ENCODE measurements around the gene PCCA.
"Not testable (repeated sequence)": the region's sequence is repeated elsewhere in the genome, so short reads cannot be mapped to it uniquely, and the experiment has no call there.

PCCA gene

GRCh38 chr13:100247937-100248336, 159.0 kb downstream of the PCCA start:
- DNase-seq, result no peak

- DNase-seq, result no peak
These were observed 165.1 kb downstream of the PCCA start for GRCh38 chr13:100254002-100254401.

GRCh38 chr13:100262404-100262803, 173.5 kb downstream of the PCCA start:
- no peak for DNase-seq

- no peak for DNase-seq
These were observed 177.1 kb downstream of the PCCA start for GRCh38 chr13:100266026-100266425.

GRCh38 chr13:100269837-100270236, 180.9 kb downstream of the PCCA start:
- no peak for DNase-seq

- no peak for DNase-seq
These were observed 184.2 kb downstream of the PCCA start for GRCh38 chr13:100273138-100273537.

GRCh38 chr13:100273552-100273951, 184.7 kb downstream of the PCCA start:
- DNase-seq, result no peak

GRCh38 chr13:100274942-100275506, 186.1 kb downstream of the PCCA start:
- no peak for DNase-seq

GRCh38 chr13:100275746-100276145, 186.9 kb downstream of the PCCA start:
- DNase-seq, result no peak

GRCh38 chr13:100280681-100281080, 191.8 kb downstream of the PCCA start:
- DNase-seq, result no peak

GRCh38 chr13:100282306-100282705, 193.4 kb downstream of the PCCA start:
- DNase-seq, result not testable (repeated sequence)

- no peak for DNase-seq
These were observed 201.4 kb downstream of the PCCA start for GRCh38 chr13:100290165-100290801.

- DNase-seq, result no peak
These were observed 202.7 kb downstream of the PCCA start for GRCh38 chr13:100291624-100292023.

GRCh38 chr13:100297413-100297812, 208.5 kb downstream of the PCCA start:
- no peak for DNase-seq

- no peak for DNase-seq
These were observed 209.3 kb downstream of the PCCA start for GRCh38 chr13:100298116-100298681.

GRCh38 chr13:100298691-100299090, 209.8 kb downstream of the PCCA start:
- DNase-seq, result no peak

GRCh38 chr13:100300243-100300642, 211.3 kb downstream of the PCCA start:
- DNase-seq, result no peak

GRCh38 chr13:100300708-100301107, 211.8 kb downstream of the PCCA start:
- DNase-seq, result no peak

GRCh38 chr13:100301418-100301817, 212.5 kb downstream of the PCCA start:
- no peak for DNase-seq

- no peak for DNase-seq
These were observed 213.5 kb downstream of the PCCA start for GRCh38 chr13:100302391-100302790.

- no peak for DNase-seq
These were observed 215.3 kb downstream of the PCCA start for GRCh38 chr13:100304229-100304628.

- DNase-seq, result no peak
These were observed 216.5 kb downstream of the PCCA start for GRCh38 chr13:100305398-100305797.

- DNase-seq, result no peak
These were observed 217.1 kb downstream of the PCCA start for GRCh38 chr13:100306030-100306429.

GRCh38 chr13:100306434-100306999, 217.6 kb downstream of the PCCA start:
- DNase-seq, result no peak

Data from amniotic stem cell (primary cell).